Mesenchymal stem cell (in vitro differentiated cells and primary cell): ENCODE results near the gene SLC25A13.
A peak's percentile ranks its signal among the peaks of the same experiment; 100 is the strongest.

Experiments
- DNase-seq: peaks from one replicate; pipeline ENCODE4 v3.0.0-alpha.2; 2013
- H2AFZ ChIP-seq: one replicate; pipeline ENCODE4 v1.6.1; 2013; ENCODE audit warnings: low read depth, mild to moderate bottlenecking, control low read depth, inconsistent platforms, low read length, moderate library complexity
- H2AK5ac ChIP-seq: 2 replicates; pipeline ENCODE4 v1.6.1; 2013; ENCODE audit warnings: low read length, moderate library complexity, mild to moderate bottlenecking, inconsistent platforms; ENCODE audit not compliant: severe bottlenecking
- H2BK120ac ChIP-seq: one replicate; pipeline ENCODE4 v1.6.1; 2013; ENCODE audit warnings: low read depth, mild to moderate bottlenecking, inconsistent platforms, low read length, moderate library complexity
- H2BK12ac ChIP-seq, 2 experiments: one replicate each; pipeline ENCODE4 v1.6.1; 2013; ENCODE audit warnings: inconsistent platforms in 2 of 2, low read length in 2 of 2, mild to moderate bottlenecking in 2 of 2, moderate library complexity in 2 of 2, control low read depth in 1 of 2
- H2BK15ac ChIP-seq: one replicate; pipeline ENCODE4 v1.6.1; 2013; ENCODE audit warnings: mild to moderate bottlenecking, low read depth, inconsistent platforms; ENCODE audit not compliant: poor library complexity, severe bottlenecking
- H2BK5ac ChIP-seq: 2 replicates; pipeline ENCODE4 v1.6.1; 2013; ENCODE audit warnings: low read depth, mild to moderate bottlenecking, low read length, control low read depth, inconsistent platforms; ENCODE audit not compliant: poor library complexity, severe bottlenecking
- H3K14ac ChIP-seq, 2 experiments: one replicate each; pipeline ENCODE4 v1.6.1; 2013; ENCODE audit warnings: inconsistent platforms in 2 of 2, low read length in 2 of 2, control low read depth in 1 of 2, mild to moderate bottlenecking in 1 of 2, moderate library complexity in 1 of 2
- H3K18ac ChIP-seq, 2 experiments: one replicate each; pipeline ENCODE4 v1.6.1; 2013; ENCODE audit warnings: inconsistent platforms in 2 of 2, low read length in 2 of 2, control low read depth in 1 of 2, low read depth in 1 of 2, mild to moderate bottlenecking in 1 of 2
- H3K23ac ChIP-seq, 2 experiments: one replicate each; pipeline ENCODE4 v1.6.1; 2013; ENCODE audit warnings: inconsistent platforms in 2 of 2, low read length in 2 of 2, mild to moderate bottlenecking in 2 of 2, moderate library complexity in 2 of 2, control low read depth in 1 of 2
- H3K27ac ChIP-seq: 2 replicates; pipeline ENCODE4 v1.5.1; 2013; ENCODE audit warnings: mild to moderate bottlenecking, moderate library complexity, low read length, control low read depth, inconsistent platforms; ENCODE audit not compliant: poor library complexity, severe bottlenecking
- H3K27me3 ChIP-seq, 2 experiments: 2 replicates each; pipeline versions ENCODE4 v1.6.1 to v1.7.0; 2013; ENCODE audit warnings: low read length in 2 of 2, mild to moderate bottlenecking in 2 of 2, moderate library complexity in 2 of 2, control low read depth in 1 of 2, inconsistent platforms in 1 of 2; ENCODE audit not compliant: control insufficient read depth in 1 of 2, insufficient read depth in 1 of 2
- H3K36me3 ChIP-seq, 2 experiments: 2 replicates each; pipeline versions ENCODE4 v1.6.1 to v1.7.0; 2013; ENCODE audit warnings: low read length in 2 of 2, control low read depth in 1 of 2, inconsistent platforms in 1 of 2, low read depth in 1 of 2, mild to moderate bottlenecking in 1 of 2; ENCODE audit not compliant: insufficient read depth in 2 of 2, control insufficient read depth in 1 of 2
- H3K4ac ChIP-seq, 2 experiments: one replicate each; pipeline ENCODE4 v1.6.1; 2013; ENCODE audit warnings: inconsistent platforms in 2 of 2, low read length in 2 of 2, mild to moderate bottlenecking in 2 of 2, moderate library complexity in 2 of 2, control low read depth in 1 of 2, low read depth in 1 of 2
- H3K4me1 ChIP-seq: 2 replicates; pipeline ENCODE4 v1.6.1; 2013; ENCODE audit warnings: low read depth, low read length, control low read depth; ENCODE audit not compliant: control insufficient read depth, insufficient read depth
- H3K4me2 ChIP-seq: 2 replicates; pipeline ENCODE4 v1.6.1; 2013; ENCODE audit warnings: low read length, mild to moderate bottlenecking, inconsistent platforms; ENCODE audit not compliant: poor library complexity, severe bottlenecking
- H3K4me3 ChIP-seq, 2 experiments: 2 replicates each; pipeline versions ENCODE4 v1.5.1 to v1.7.0; 2013; ENCODE audit warnings: low read length in 2 of 2, mild to moderate bottlenecking in 2 of 2, control low read depth in 1 of 2, low read depth in 1 of 2; ENCODE audit not compliant: insufficient read depth in 1 of 2
- H3K79me1 ChIP-seq: replicated peaks from 2 replicates; pipeline ENCODE4 v1.6.1; 2013; ENCODE audit warnings: mild to moderate bottlenecking, control low read depth, low read length, inconsistent platforms; ENCODE audit not compliant: poor library complexity, severe bottlenecking
- H3K9ac ChIP-seq: 2 replicates; pipeline ENCODE4 v1.7.0; 2013; ENCODE audit warnings: mild to moderate bottlenecking, low read length, moderate library complexity
- H3K9me3 ChIP-seq: 2 replicates; pipeline ENCODE4 v1.7.0; 2013; ENCODE audit warnings: mild to moderate bottlenecking, low read length; ENCODE audit not compliant: control insufficient read depth
- H4K8ac ChIP-seq: one replicate; pipeline ENCODE4 v1.6.1; 2013; ENCODE audit warnings: inconsistent platforms, mild to moderate bottlenecking, low read length, moderate library complexity
- H4K91ac ChIP-seq: one replicate; pipeline ENCODE4 v1.6.1; 2013; ENCODE audit warnings: mild to moderate bottlenecking, low read length, inconsistent platforms
- WGBS: methylation state at CpG from one replicate; pipeline ENCODE4 v1.1.7; 2013; ENCODE audit warnings: mixed read lengths; 5-methylcytosine and 5-hydroxymethylcytosine counted together

Gene SLC25A13

GRCh38 chr7:96238474-96238873 lies 83.4 kb downstream of the SLC25A13 start:
- no peak overlapping the region for H3K4me3 ChIP-seq
- H3K4ac ChIP-seq: no peak overlapping the region
- H3K36me3 ChIP-seq: peaks cover 0 to 8% of the 10 kb centered on the region in 2 experiments
- H2BK12ac ChIP-seq: peak overlapping the region in 1 of 2 experiments; percentile 64
- H3K27me3 ChIP-seq: no peaks in the 10 kb centered on the region
- no peak for DNase-seq
- no peak overlapping the region for H3K18ac ChIP-seq
- H3K4me1 ChIP-seq: peaks cover 7% of the 10 kb centered on the region
- WGBS: 70% methylated on average over 6 of the region's 8 CpGs
- H3K9ac ChIP-seq: no peak overlapping the region
- no peak overlapping the region for H3K4me2 ChIP-seq
- no peaks in the 10 kb centered on the region for H3K9me3 ChIP-seq
- no peak overlapping the region for H3K23ac ChIP-seq
- no peak overlapping the region for H2BK5ac ChIP-seq
- no peak overlapping the region for H2AK5ac ChIP-seq
- H3K14ac ChIP-seq: no peak overlapping the region
- H4K91ac ChIP-seq: no peak overlapping the region
- no peak overlapping the region for H2BK120ac ChIP-seq
- H3K79me1 ChIP-seq: peaks cover 17% of the 10 kb centered on the region
- H3K27ac ChIP-seq: peak overlapping the region; percentile 78
- no peak overlapping the region for H2BK15ac ChIP-seq
- no peak overlapping the region for H2AFZ ChIP-seq
- H4K8ac ChIP-seq: no peak overlapping the region

- Histone ChIP-seq H2AK5ac (peak overlapping the region; percentile 82), H3K4ac (no peak overlapping the region), H2BK15ac (no peak overlapping the region), H4K91ac (no peak overlapping the region), H3K4me2 (no peak overlapping the region), H3K4me3 (no peak overlapping the region), H3K27ac (peak overlapping the region; percentile 85), H2BK120ac (no peak overlapping the region), H3K14ac (no peak overlapping the region), H4K8ac (no peak overlapping the region), H2BK12ac (no peak overlapping the region), H2BK5ac (no peak overlapping the region), H3K9ac (no peak overlapping the region), H3K27me3 (no peaks in the 10 kb centered on the region), H3K23ac (no peak overlapping the region), H3K18ac (peak overlapping the region in 1 of 2 experiments; percentile 48), H2AFZ (no peak overlapping the region), H3K36me3 (peaks cover 0 to 14% of the 10 kb centered on the region in 2 experiments), H3K79me1 (peaks cover 11% of the 10 kb centered on the region), H3K9me3 (no peaks in the 10 kb centered on the region), H3K4me1 (peaks cover 9% of the 10 kb centered on the region)
- DNase-seq: no peak
- 95% methylated on average over 1 of the region's 1 CpG for WGBS
Measured at GRCh38 chr7:96237040-96237439, 84.9 kb downstream of the SLC25A13 start.

GRCh38 chr7:96236198-96237039 lies 85.5 kb downstream of the SLC25A13 start:
- Histone ChIP-seq H3K9me3 (no peaks in the 10 kb centered on the region), H2AFZ (no peak overlapping the region), H4K91ac (no peak overlapping the region), H2BK12ac (no peak overlapping the region), H3K4me1 (peaks cover 9% of the 10 kb centered on the region), H3K23ac (no peak overlapping the region), H2BK120ac (no peak overlapping the region), H3K79me1 (peaks cover 11% of the 10 kb centered on the region), H4K8ac (no peak overlapping the region), H3K36me3 (peaks cover 0 to 14% of the 10 kb centered on the region in 2 experiments), H2AK5ac (peak overlapping the region; percentile 82), H3K9ac (peak overlapping the region; percentile 41), H3K27me3 (no peaks in the 10 kb centered on the region), H3K4me3 (peak overlapping the region in 1 of 2 experiments; percentile 3), H2BK15ac (no peak overlapping the region), H3K4ac (no peak overlapping the region), H3K4me2 (peak overlapping the region; percentile 34), H3K18ac (no peak overlapping the region), H2BK5ac (no peak overlapping the region), H3K14ac (peak overlapping the region in 1 of 2 experiments; percentile 46), H3K27ac (peak overlapping the region; percentile 85)
- DNase-seq: peak; percentile 89
- 42% methylated on average over 4 of the region's 5 CpGs for WGBS

- Histone ChIP-seq H3K23ac (no peak overlapping the region), H2BK12ac (no peak overlapping the region)
Measured at GRCh38 chr7:96235281-96235680, 86.6 kb downstream of the SLC25A13 start.

More at GRCh38 chr7:96235281-96235680, 86.6 kb downstream of the SLC25A13 start:
- H3K4me3 ChIP-seq: no peak overlapping the region
- H3K4me1 ChIP-seq: peaks cover 9% of the 10 kb centered on the region
- no peak overlapping the region for H3K4ac ChIP-seq
- H2AK5ac ChIP-seq: no peak overlapping the region
- H2BK15ac ChIP-seq: no peak overlapping the region
- peaks cover 0 to 17% of the 10 kb centered on the region in 2 experiments for H3K36me3 ChIP-seq
- no peak overlapping the region for H2BK120ac ChIP-seq
- no peak overlapping the region for H4K8ac ChIP-seq
- no peak overlapping the region for H3K14ac ChIP-seq
- H2AFZ ChIP-seq: no peak overlapping the region
- no peak for DNase-seq
- 89% methylated on average over 1 of the region's 2 CpGs for WGBS
- no peak overlapping the region for H2BK5ac ChIP-seq
- H3K79me1 ChIP-seq: peaks cover 18% of the 10 kb centered on the region
- H4K91ac ChIP-seq: no peak overlapping the region
- peak overlapping the region; percentile 27 for H3K27ac ChIP-seq
- H3K4me2 ChIP-seq: no peak overlapping the region
- no peaks in the 10 kb centered on the region for H3K9me3 ChIP-seq
- H3K27me3 ChIP-seq: no peaks in the 10 kb centered on the region
- H3K18ac ChIP-seq: no peak overlapping the region
- no peak overlapping the region for H3K9ac ChIP-seq
